ENCODE data around the gene THBS3. TPM values are rescaled to one million over a fixed set of nuclear protein-coding genes. Genes with fewer than 3 reads are reported as not detected.

THBS3 gene
- total RNA-seq, 2 experiments from 2014 or later = 25.1 to 26.3 TPM

Other genes starting within 250 kb of the THBS3 start
- gene PYGO2, start 246.1 kb downstream of the THBS3 start, total RNA-seq = 10 to 100 TPM; 55.3 TPM
- gene SHC1, start 237.2 kb downstream of the THBS3 start, total RNA-seq = 10 to 100 TPM; 67.4 to 72.3 TPM
- gene CKS1B, start 233.2 kb downstream of the THBS3 start, total RNA-seq = 100 to 1,000 TPM; 112 to 114 TPM
- gene FLAD1, start 224.6 kb downstream of the THBS3 start, total RNA-seq = 10 to 100 TPM; 46.2 to 48.9 TPM
- gene LENEP, start 214.3 kb downstream of the THBS3 start, total RNA-seq = 1 to 10 TPM; 1.1 to 1.9 TPM
- 10 to 100 TPM; 41.4 to 48.4 TPM for gene ZBTB7B, start 205.1 kb downstream of the THBS3 start, total RNA-seq
- 1 to 10 TPM in 1 of 2 experiments, under 1 TPM in 1; 0.91 to 1.4 TPM for gene DCST2, start 174.1 kb downstream of the THBS3 start, total RNA-seq
- gene DCST1, start 174.1 kb downstream of the THBS3 start, total RNA-seq = not detected
- 10 to 100 TPM; 37.0 to 37.3 TPM for gene ADAM15, start 156.6 kb downstream of the THBS3 start, total RNA-seq
- 1 to 10 TPM; 7.9 to 8.1 TPM for gene EFNA4, start 144.2 kb downstream of the THBS3 start, total RNA-seq
- gene EFNA3, start 129.1 kb downstream of the THBS3 start, total RNA-seq = 1 to 10 TPM; 3.6 to 4.2 TPM
- gene EFNA1, start 80.0 kb downstream of the THBS3 start, total RNA-seq = under 1 TPM; 0.25 to 0.48 TPM
- gene SLC50A1, start 72.0 kb downstream of the THBS3 start, total RNA-seq = 10 to 100 TPM; 40.7 to 45.0 TPM
- gene DPM3, start 67.4 kb downstream of the THBS3 start, total RNA-seq = 10 to 100 TPM; 60.0 to 71.1 TPM
- gene KRTCAP2, start 34.6 kb downstream of the THBS3 start, total RNA-seq = 100 to 1,000 TPM; 146 to 170 TPM
- gene TRIM46, start 34.0 kb downstream of the THBS3 start, total RNA-seq = 10 to 100 TPM; 12.4 to 13.4 TPM
- 10 to 100 TPM; 31.5 to 31.7 TPM for gene MTX1, start 798 bp upstream of the THBS3 start, total RNA-seq
- gene ENTREP3, start 47.6 kb upstream of the THBS3 start, total RNA-seq = 10 to 100 TPM; 26.0 to 29.4 TPM
- gene SCAMP3, start 54.5 kb upstream of the THBS3 start, total RNA-seq = 10 to 100 TPM; 81.7 to 84.2 TPM
- 100 to 1,000 TPM; 110 to 112 TPM for gene CLK2, start 65.6 kb upstream of the THBS3 start, total RNA-seq
- gene HCN3, start 69.6 kb upstream of the THBS3 start, total RNA-seq = 1 to 10 TPM; 5.0 to 6.7 TPM
- not detected for gene PKLR, start 93.5 kb upstream of the THBS3 start, total RNA-seq
- gene FDPS, start 101.0 kb upstream of the THBS3 start, total RNA-seq = 100 to 1,000 TPM; 238 to 242 TPM
- 10 to 100 TPM; 23.2 to 28.5 TPM for gene RUSC1, start 113.0 kb upstream of the THBS3 start, total RNA-seq